OCI-M1 (cell line): ENCODE measurements around the gene SWAP70.
A peak's percentile ranks its signal among the peaks of the same experiment; 100 is the strongest.
"Not testable (repeated sequence)": the region's sequence is repeated elsewhere in the genome, so short reads cannot be mapped to it uniquely, and the experiment has no call there.

Experiments used
- DNase-seq: peaks from one replicate; lab custom pipeline; 2025; lab: John Stamatoyannopoulos, UW

SWAP70 gene

GRCh38 chr11:9663699-9664275 is at the start of gene SWAP70:
SWAP70 (plus strand) TSS chr11:9664077; CDS start chr11:9664180, 103 bp downstream.
- DNase-seq, result peak; percentile 86

DNA sequence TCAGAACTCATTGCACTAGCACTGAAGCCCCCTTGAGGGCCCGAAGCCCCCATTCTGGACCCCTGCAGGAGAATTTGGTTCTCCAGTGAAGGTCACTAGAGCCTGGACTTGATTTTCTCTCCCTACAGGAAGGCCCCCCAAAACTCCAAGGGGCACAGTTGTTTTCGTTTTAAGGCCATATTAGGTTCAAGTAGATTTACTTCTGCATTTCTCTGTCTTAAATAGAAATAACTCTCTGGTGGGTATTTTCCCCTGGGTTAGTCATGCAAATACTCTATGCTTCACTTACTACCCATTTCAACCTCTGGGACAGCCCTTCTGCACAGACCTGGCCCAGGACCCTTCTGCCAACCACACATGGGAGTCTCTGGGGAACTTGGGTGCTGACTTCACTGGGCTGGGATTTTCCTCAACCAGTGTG is 48.8 kb upstream of the SWAP70 start:
- DNase-seq, result peak; percentile 60

GRCh38 chr11:9616042-9616675 is 47.7 kb upstream of the SWAP70 start:
- DNase-seq, result peak; percentile 26

- no peak for DNase-seq
Observed at GRCh38 chr11:9616858-9617257, 47.0 kb upstream of the SWAP70 start.

DNA sequence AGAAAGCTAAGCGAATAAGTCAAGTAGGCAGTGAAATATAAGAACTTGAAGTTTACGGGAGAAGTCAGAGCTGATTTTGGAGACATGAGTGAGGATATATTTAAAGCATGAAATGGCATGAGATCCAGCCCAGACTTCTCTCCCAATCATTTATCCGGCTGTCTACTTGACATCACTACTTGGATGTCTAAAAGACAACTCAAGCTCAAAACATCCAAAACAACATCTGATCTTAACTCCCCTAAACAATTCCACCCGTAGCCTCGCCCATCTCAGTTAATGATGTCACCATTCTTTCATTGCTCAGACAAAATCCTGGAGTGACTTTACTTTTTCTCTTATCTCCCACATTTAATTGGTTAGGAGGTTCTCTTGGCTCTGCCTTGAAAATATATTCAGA is 45.9 kb upstream of the SWAP70 start:
- DNase-seq, result no peak

DNA sequence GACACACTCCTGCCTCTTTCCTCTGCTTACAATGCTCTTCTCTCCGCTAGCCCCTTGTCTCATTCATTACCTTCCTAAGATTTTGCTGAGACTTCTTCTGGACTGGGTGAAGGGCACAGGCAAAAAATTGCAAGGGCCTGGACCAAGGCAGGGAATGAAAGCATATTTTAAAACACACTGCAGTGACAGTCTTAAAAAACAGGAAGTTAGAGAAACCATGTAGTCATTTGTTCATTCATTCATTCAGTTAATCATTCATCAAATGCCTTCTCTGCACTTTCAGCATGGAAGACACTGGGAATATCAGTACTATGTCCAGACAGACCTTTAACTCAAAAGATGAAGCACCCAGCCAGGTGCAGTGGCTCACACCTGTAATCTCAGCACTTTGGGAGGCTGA is 44.9 kb upstream of the SWAP70 start:
- peak; percentile 17 for DNase-seq

DNA sequence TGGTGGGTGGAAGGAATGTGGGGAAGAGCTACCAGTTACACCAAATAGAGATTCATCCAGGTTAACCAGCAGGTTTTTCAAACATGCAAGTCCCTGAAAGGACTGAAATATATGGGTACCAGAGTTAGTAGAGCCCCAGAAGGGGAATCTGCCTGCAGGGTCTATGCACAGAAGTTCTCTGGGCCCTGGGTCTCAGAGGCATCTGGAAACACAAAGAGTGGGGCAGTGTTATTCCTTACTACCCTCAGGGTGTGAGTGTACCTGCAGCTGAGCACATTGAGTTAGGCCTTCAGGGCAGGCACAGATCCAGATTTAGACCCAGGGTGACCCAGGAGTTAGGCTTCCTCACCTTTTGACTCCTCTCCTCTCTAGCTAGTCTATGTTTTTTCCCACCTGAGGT is 43.9 kb upstream of the SWAP70 start:
- DNase-seq, result no peak

GRCh38 chr11:9622353-9622752 is 41.5 kb upstream of the SWAP70 start:
- DNase-seq, result not testable (repeated sequence)

DNA sequence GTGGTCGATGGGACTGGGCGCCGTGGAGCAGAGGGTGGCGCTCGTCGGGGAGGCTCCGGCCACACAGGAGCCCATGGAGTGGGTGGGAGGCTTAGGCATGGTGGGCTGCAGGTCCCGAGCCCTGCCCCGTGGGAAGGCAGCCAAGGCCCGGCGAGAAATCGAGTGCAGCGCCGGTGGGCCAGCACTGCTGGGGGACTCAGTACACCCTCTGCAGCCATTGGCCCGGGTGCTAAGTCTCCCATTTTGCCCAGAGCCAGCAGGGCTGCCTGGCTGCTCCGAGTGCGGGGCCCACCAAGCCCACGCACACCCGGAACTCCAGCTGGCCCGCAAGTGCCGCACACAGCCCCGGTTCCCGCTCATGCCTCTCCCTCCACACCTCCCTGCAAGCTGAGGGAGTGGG is 40.8 kb upstream of the SWAP70 start:
- not testable (repeated sequence) for DNase-seq

DNA sequence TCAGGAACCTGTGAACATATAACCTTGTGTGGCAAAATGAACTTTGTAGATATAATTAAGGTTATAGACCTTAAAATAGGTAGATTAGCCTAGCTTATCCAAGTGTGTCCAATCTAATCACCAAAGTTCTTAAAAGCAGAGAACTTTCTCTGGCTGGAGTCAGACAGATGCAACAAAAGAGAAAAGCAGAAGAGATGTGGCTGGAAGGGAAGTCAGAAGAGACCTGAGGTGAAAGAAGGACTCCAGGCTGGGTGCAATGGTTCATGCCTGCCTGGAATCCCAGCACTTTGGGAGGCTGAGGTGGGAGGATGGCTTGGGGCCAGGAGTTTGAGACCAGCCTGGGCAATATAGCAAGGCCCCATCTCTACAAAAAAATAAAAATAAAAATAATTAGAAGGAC is 39.4 kb upstream of the SWAP70 start:
- no peak for DNase-seq

GRCh38 chr11:9625162-9625561 is 38.7 kb upstream of the SWAP70 start:
- DNase-seq, result no peak

DNA sequence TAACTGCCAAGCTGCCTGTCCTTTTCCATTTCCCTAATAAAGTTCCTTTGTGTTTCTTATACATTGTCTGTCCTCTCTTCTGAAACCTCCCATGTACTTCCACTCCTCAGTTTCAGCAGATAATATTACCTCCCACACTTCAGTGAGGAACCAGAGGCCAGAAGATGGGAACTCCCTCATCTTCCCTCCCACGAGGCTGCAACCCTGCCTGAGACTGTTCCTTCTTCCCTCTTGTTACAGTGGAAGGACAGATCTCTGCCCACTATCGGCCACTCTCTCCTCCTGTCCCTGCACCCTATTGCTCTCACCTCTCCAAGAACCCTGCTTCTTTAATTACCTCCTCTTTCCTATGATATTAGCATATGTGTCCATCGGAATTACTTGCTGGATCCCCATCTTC is 38.1 kb upstream of the SWAP70 start:
- DNase-seq, result peak; percentile 45

GRCh38 chr11:9626496-9627394 is 37.1 kb upstream of the SWAP70 start:
- DNase-seq, result peak; percentile 14

- DNase-seq, result no peak
Observed at GRCh38 chr11:9629064-9629463, 34.8 kb upstream of the SWAP70 start.

GRCh38 chr11:9633679-9634078 is 30.2 kb upstream of the SWAP70 start:
- peak; percentile 48 for DNase-seq

DNA sequence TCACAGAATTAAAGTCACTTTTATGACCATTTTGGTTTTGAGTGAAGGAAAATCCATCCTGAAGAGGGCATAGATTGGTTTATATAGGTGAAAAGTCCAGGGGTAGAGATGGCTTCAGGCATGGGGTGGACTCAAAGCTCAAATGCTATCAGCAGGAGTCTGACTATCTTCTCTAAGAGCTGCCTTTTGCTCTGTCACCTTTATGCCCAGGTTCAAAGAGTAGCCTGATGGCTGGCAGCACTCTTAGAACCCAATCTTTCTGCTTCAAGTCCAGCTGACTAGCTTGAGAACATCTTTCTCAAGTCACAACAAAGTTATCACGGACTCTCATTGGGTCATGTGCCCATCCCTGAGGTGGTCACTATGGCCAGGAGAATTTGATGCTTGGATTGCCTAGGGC is 27.2 kb upstream of the SWAP70 start:
- no peak for DNase-seq

DNA sequence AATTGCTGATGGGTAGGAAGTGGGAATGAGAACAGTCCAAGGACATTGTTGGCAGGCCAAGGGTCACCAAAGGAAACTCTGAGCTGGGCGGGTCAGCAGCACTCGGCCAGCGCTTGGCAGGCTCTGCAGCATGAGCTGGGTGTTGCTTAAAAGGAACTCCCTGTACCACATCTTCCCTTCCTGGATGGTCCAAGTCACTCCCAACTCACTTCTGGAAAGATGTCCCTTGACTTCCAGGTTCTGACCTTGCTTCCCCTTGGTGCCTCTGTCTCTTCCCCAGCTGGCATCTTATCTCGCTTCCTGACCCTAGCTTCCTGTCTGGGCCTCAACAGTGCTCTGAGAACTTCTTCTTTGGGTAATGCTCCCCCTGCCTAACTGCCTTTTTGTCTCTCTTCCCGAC is 24.8 kb upstream of the SWAP70 start:
- no peak for DNase-seq

DNA sequence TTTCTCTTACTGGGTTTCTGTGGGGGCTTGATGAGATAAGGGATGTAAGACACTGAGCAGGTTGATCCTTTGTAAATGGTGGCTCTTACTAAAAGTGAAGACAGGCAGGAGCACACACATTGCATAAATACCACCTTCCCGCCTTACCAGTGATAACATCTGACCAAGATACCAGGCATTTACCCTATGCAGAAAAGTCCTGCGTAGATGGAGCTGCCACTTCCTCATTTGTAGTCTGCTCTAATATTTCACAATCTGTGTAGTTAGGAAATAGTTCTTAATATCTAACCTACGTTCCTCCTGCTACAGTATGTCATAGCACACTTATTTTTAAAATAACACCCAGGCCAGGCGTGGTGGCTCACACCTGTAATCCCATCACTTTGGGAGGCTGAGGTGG is 23.9 kb upstream of the SWAP70 start:
- DNase-seq, result peak; percentile 83

GRCh38 chr11:9642894-9643293 is 21.0 kb upstream of the SWAP70 start:
- DNase-seq, result no peak

DNA sequence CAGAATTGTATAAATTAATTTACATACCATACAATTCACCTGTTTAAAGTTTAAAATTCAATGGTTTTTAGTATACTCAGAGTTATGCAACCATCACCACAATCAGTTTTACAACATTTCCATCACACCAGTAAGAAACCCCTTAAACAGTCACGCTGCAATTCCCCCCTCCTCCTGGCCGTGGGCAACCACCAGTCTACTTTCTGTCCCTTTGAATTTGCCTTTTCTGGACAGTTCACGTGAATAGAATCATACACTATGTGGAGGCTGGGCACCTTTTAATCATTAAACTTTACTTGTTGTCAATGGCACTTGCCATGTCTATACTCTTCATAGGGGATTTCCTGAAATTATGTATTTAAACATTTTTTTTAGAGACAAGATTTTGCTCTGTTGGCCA is 20.1 kb upstream of the SWAP70 start:
- no peak for DNase-seq

- no peak for DNase-seq
Observed at GRCh38 chr11:9645881-9646280, 18.0 kb upstream of the SWAP70 start.

DNA sequence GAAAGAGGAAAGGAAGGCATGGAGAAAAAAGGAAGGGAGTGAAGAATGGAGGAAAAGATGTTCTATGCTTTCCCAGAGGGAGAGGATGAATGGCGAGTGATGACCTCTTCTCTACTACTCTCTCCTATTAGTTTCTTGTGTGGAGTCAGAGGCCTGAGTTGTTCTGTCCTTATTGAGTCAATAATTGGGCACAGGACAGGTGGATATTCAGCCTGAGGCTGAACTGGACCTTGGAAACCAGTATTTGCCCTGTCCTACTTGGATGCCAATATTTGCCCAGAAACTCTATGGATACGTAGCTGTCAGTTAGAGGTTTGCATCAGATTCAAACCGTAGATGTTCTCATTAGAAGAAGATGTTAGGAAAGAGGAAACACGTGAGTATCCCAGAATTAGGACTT is 17.6 kb upstream of the SWAP70 start:
- no peak for DNase-seq

GRCh38 chr11:9651481-9651880 is 12.4 kb upstream of the SWAP70 start:
- peak; percentile 47 for DNase-seq
